Measurements from ENCODE around the gene CIITA. TPM values are rescaled to one million over a fixed set of nuclear protein-coding genes. Genes with fewer than 3 reads are reported as not detected.

The CIITA gene
- total and polyA plus RNA-seq, 10 of the 15 experiments (the other 5 are each of a cell fraction or from before 2014, with no cell fraction given), result 11.5 to 145 (median 49.7) TPM

DNA sequence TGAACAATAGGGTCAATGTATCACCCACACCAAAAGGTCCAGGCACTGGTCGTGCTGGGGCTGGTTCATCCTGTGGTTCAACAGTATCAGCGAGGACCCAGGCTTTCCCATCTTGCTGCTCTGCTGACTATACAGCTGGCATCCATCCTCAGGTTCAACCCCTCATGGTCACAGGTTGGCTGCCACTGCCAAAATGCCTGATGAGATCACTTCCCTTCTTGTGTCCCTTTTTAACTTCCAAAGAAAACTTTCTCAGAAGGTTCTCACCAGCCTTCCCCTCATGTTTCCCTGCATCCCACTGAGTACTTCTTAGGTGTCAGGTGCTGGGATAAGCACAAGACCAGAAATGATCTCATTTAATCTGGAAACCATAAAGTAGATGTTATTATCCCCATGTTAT is 93.1 kb downstream of the CIITA start:
- 95% methylated on average over 2 of the region's 2 CpGs for WGBS (ENCODE audit: insufficient coverage, insufficient replicate concordance, low lambda C conversion rate, missing lambda C conversion rate)
- Histone ChIP-seq H3K9me3 (replicated peaks; ENCODE audit: control insufficient read depth, insufficient read depth, low read length) (no peaks in the 10 kb centered on the region), H3K79me2 (ENCODE audit: control insufficient read depth, insufficient read depth, low read length) (no peaks in the 10 kb centered on the region; the same call in none of the 2 replicates), H2AFZ (ENCODE audit: control insufficient read depth, low read depth, low read length) (no peak overlapping the region), H3K4me1 (ENCODE audit: control insufficient read depth, insufficient read depth, low read length) (peaks cover 18% of the 10 kb centered on the region), H3K36me3 (ENCODE audit: control insufficient read depth in 2 of 2, insufficient read depth in 2 of 2, low read length in 1 of 2) (peaks cover 20 to 28% of the 10 kb centered on the region in 2 experiments), H3K4me3 (no peak overlapping the region), H3K27ac (ENCODE audit: control insufficient read depth, insufficient read depth) (no peak overlapping the region), H3K4me2 (ENCODE audit: control insufficient read depth, insufficient read depth) (no peak overlapping the region), H3K9ac (ENCODE audit: control insufficient read depth, insufficient read depth, low read length) (no peak overlapping the region), H4K20me1 (ENCODE audit: control insufficient read depth, insufficient read depth) (no peaks in the 10 kb centered on the region), H3K27me3 (replicated peaks in 1 of 2; ENCODE audit: control insufficient read depth in 2 of 2, insufficient read depth in 2 of 2, low read length in 1 of 2) (no peaks in the 10 kb centered on the region)
- no peak for ATAC-seq
- no TSS peak for BruUV-seq (replicated peaks)
- FAIRE-seq, result no peak
- SMC1A ChIA-PET (ENCODE audit: uncharacterized antibody, unreplicated experiment), result interaction anchor here (0.6 to 2.6 kb wide), 5 partner anchors 13 to 386 kb away, joined by 3 to 11 read pairs (median 10); partner anchors contain the start of gene RMI2
- intact Hi-C loops (cut with micrococcal nuclease; ENCODE audit: unreplicated experiment), result loop anchor here (5.0 kb wide), 1 partner anchor 427 kb away; no protein-coding TSS in a partner anchor
- RAD21 ChIA-PET (ENCODE audit: unreplicated experiment), result interaction anchor here (1.4 to 4.7 kb wide), 4 partner anchors 19 to 401 kb away, joined by 4 to 39 read pairs (median 22); partner anchors contain the start of gene SOCS1
- TF ChIP-seq, protein P1, sequence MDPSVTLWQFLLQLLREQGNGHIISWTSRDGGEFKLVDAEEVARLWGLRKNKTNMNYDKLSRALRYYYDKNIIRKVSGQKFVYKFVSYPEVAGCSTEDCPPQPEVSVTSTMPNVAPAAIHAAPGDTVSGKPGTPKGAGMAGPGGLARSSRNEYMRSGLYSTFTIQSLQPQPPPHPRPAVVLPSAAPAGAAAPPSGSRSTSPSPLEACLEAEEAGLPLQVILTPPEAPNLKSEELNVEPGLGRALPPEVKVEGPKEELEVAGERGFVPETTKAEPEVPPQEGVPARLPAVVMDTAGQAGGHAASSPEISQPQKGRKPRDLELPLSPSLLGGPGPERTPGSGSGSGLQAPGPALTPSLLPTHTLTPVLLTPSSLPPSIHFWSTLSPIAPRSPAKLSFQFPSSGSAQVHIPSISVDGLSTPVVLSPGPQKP (IDR thresholded peaks at IDR 0.05; ENCODE audit: low read depth, low read length), result no peak
- TF ChIP-seq PAX5 (IDR thresholded peaks at IDR 0.05; ENCODE audit: borderline replicate concordance, low read depth, low read length) (no peak), NR2C2 (IDR thresholded peaks at IDR 0.05; ENCODE audit: borderline replicate concordance, control insufficient read depth, insufficient read length, low read depth) (no peak), SIN3A (IDR thresholded peaks at IDR 0.05; ENCODE audit: low read depth, low read length) (no peak), WRNIP1 (IDR thresholded peaks at IDR 0.05; ENCODE audit: borderline replicate concordance, low read depth, low read length) (no peak), STAT1 (conservative IDR thresholded peaks at IDR 0.05) (no peak), RBBP5 (conservative IDR thresholded peaks at IDR 0.05) (no peak), FOXK2 (IDR thresholded peaks at IDR 0.05) (no peak), BCL11A (IDR thresholded peaks at IDR 0.05; ENCODE audit: low read depth, low read length) (no peak), SMC3 (IDR thresholded peaks at IDR 0.05; ENCODE audit: borderline replicate concordance, low read length) (no peak), SRF (IDR thresholded peaks at IDR 0.05; ENCODE audit: low read depth in 2 of 2, low read length in 2 of 2) (no peak), NFIC (IDR thresholded peaks at IDR 0.05; ENCODE audit: low read depth, low read length) (no peak), BMI1 (IDR thresholded peaks at IDR 0.05; ENCODE audit: borderline replicate concordance) (no peak)
- TF ChIP-seq, protein P2, sequence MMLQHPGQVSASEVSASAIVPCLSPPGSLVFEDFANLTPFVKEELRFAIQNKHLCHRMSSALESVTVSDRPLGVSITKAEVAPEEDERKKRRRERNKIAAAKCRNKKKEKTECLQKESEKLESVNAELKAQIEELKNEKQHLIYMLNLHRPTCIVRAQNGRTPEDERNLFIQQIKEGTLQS (IDR thresholded peaks at IDR 0.05; ENCODE audit: borderline replicate concordance, extremely low read depth, low read depth, low read length), result no peak
- TF ChIP-seq, protein P3, sequence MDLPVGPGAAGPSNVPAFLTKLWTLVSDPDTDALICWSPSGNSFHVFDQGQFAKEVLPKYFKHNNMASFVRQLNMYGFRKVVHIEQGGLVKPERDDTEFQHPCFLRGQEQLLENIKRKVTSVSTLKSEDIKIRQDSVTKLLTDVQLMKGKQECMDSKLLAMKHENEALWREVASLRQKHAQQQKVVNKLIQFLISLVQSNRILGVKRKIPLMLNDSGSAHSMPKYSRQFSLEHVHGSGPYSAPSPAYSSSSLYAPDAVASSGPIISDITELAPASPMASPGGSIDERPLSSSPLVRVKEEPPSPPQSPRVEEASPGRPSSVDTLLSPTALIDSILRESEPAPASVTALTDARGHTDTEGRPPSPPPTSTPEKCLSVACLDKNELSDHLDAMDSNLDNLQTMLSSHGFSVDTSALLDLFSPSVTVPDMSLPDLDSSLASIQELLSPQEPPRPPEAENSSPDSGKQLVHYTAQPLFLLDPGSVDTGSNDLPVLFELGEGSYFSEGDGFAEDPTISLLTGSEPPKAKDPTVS (IDR thresholded peaks at IDR 0.05; ENCODE audit: low read depth, low read length), result no peak
- TF ChIP-seq, protein P4, sequence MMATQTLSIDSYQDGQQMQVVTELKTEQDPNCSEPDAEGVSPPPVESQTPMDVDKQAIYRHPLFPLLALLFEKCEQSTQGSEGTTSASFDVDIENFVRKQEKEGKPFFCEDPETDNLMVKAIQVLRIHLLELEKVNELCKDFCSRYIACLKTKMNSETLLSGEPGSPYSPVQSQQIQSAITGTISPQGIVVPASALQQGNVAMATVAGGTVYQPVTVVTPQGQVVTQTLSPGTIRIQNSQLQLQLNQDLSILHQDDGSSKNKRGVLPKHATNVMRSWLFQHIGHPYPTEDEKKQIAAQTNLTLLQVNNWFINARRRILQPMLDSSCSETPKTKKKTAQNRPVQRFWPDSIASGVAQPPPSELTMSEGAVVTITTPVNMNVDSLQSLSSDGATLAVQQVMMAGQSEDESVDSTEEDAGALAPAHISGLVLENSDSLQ (IDR thresholded peaks at IDR 0.05), result no peak
- POLR2A ChIA-PET, result interaction anchor here (2.5 kb wide), 1 partner anchor 286 kb away, joined by 7 read pairs; the partner anchor contains the start of gene SOCS1
- in situ Hi-C loops (cut with MboI), result loop anchor here (25.0 kb wide), 1 partner anchor 692 kb away; the partner anchor contains the start of gene SNN
- DNase-seq (ENCODE audit: low read depth, low spot score), result no peak
- CTCF ChIA-PET, result interaction anchor here (0.7 to 8.4 kb wide), 8 partner anchors 10 to 648 kb away, joined by 3 to 107 read pairs (median 16); partner anchors contain the start of gene SOCS1
